DMS153 treated with DMSO at 0.1 percent for 48 hours (cell line): ENCODE results near the gene PDK1.

Experiments used
- DNase-seq: peaks from one replicate; lab custom pipeline; 2025; ENCODE audit not compliant: unreplicated experiment; lab: John Stamatoyannopoulos, UW

PDK1 gene

GRCh38 chr2:172596776-172597175, 40.9 kb downstream of the PDK1 start:
- DNase-seq = no peak

GRCh38 chr2:172597176-172597842, 41.4 kb downstream of the PDK1 start:
- DNase-seq = no peak

- no peak for DNase-seq
These were observed 44.1 kb downstream of the PDK1 start for GRCh38 chr2:172599947-172600346.

GRCh38 chr2:172600557-172601008, 44.7 kb downstream of the PDK1 start:
- DNase-seq = no peak

GRCh38 chr2:172606285-172606684, 50.4 kb downstream of the PDK1 start:
- no peak for DNase-seq

GRCh38 chr2:172607379-172607928, 51.6 kb downstream of the PDK1 start:
- no peak for DNase-seq

GRCh38 chr2:172609488-172609887, 53.6 kb downstream of the PDK1 start:
- no peak for DNase-seq

GRCh38 chr2:172612051-172612450, 56.2 kb downstream of the PDK1 start:
- DNase-seq = no peak

GRCh38 chr2:172613040-172613439, 57.1 kb downstream of the PDK1 start:
- DNase-seq = no peak

- DNase-seq = no peak
These were observed 57.8 kb downstream of the PDK1 start for GRCh38 chr2:172613615-172614231.

- no peak for DNase-seq
These were observed 59.0 kb downstream of the PDK1 start for GRCh38 chr2:172614932-172615331.

GRCh38 chr2:172615727-172616261, 59.9 kb downstream of the PDK1 start:
- DNase-seq = no peak

- DNase-seq = no peak
These were observed 61.2 kb downstream of the PDK1 start for GRCh38 chr2:172617115-172617514.

- no peak for DNase-seq
These were observed 67.5 kb downstream of the PDK1 start for GRCh38 chr2:172623249-172623965.

- DNase-seq = no peak
These were observed 69.1 kb downstream of the PDK1 start for GRCh38 chr2:172624996-172625395.

GRCh38 chr2:172627181-172627580, 71.3 kb downstream of the PDK1 start:
- no peak for DNase-seq

GRCh38 chr2:172628085-172628484, 72.2 kb downstream of the PDK1 start:
- no peak for DNase-seq

GRCh38 chr2:172629586-172629985, 73.7 kb downstream of the PDK1 start:
- DNase-seq = no peak

GRCh38 chr2:172630181-172630580, 74.3 kb downstream of the PDK1 start:
- no peak for DNase-seq

- DNase-seq = no peak
These were observed 78.6 kb downstream of the PDK1 start for GRCh38 chr2:172634477-172634876.

- no peak for DNase-seq
These were observed 79.7 kb downstream of the PDK1 start for GRCh38 chr2:172635548-172635947.

GRCh38 chr2:172639256-172639655, 83.4 kb downstream of the PDK1 start:
- no peak for DNase-seq
